Measurements from ENCODE around the gene RASA3. TPM values are rescaled to one million over a fixed set of nuclear protein-coding genes. Genes with fewer than 3 reads are reported as not detected.

RASA3 gene
- total and polyA plus RNA-seq, 10 of the 15 experiments (the other 5 are each of a cell fraction or from before 2014, with no cell fraction given), result 0.79 to 33.9 (median 17.6) TPM

- Histone ChIP-seq H3K36me3 (ENCODE audit: control insufficient read depth in 2 of 2, insufficient read depth in 2 of 2, low read length in 1 of 2) (peaks cover 0 to 6% of the 10 kb centered on the region in 2 experiments; a peak in 3 of 4 replicates), H3K79me2 (ENCODE audit: control insufficient read depth, insufficient read depth, low read length) (no peaks in the 10 kb centered on the region), H3K27ac (ENCODE audit: control insufficient read depth, insufficient read depth) (no peak overlapping the region), H3K27me3 (replicated peaks in 1 of 2; ENCODE audit: control insufficient read depth in 2 of 2, insufficient read depth in 2 of 2, low read length in 1 of 2) (no peaks in the 10 kb centered on the region), H3K4me2 (ENCODE audit: control insufficient read depth, insufficient read depth) (no peak overlapping the region), H3K9ac (ENCODE audit: control insufficient read depth, insufficient read depth, low read length) (no peak overlapping the region), H4K20me1 (ENCODE audit: control insufficient read depth, insufficient read depth) (no peaks in the 10 kb centered on the region), H3K9me3 (replicated peaks; ENCODE audit: control insufficient read depth, insufficient read depth, low read length) (no peaks in the 10 kb centered on the region), H3K4me1 (ENCODE audit: control insufficient read depth, insufficient read depth, low read length) (peaks cover 30% of the 10 kb centered on the region), H2AFZ (ENCODE audit: control insufficient read depth, low read depth, low read length) (no peak overlapping the region), H3K4me3 (no peak overlapping the region)
- POLR2A ChIA-PET, result no interaction called here
- CTCF ChIA-PET, result interaction anchor here (0.6 kb wide), 1 partner anchor 86 kb away, joined by 3 read pairs; no protein-coding TSS in a partner anchor
- DNase-seq (ENCODE audit: low read depth, low spot score), result no peak
- RAD21 ChIA-PET (ENCODE audit: unreplicated experiment), result no interaction called here
- BruUV-seq (replicated peaks), result no TSS peak
- TF ChIP-seq ZNF24 (IDR thresholded peaks at IDR 0.05), result no peak
- no peak for TF ChIP-seq WRNIP1 (IDR thresholded peaks at IDR 0.05; ENCODE audit: borderline replicate concordance, low read depth, low read length)
- 93% methylated on average over 21 of the region's 21 CpGs for WGBS (ENCODE audit: insufficient coverage, insufficient replicate concordance, low lambda C conversion rate, missing lambda C conversion rate)
- no peak for FAIRE-seq
- in situ Hi-C loops (cut with MboI), result no loop called here
- no peak for ATAC-seq
- intact Hi-C loops (cut with micrococcal nuclease; ENCODE audit: unreplicated experiment), result loop anchor here (5.0 kb wide), 1 partner anchor 82 kb away; no protein-coding TSS in a partner anchor
- SMC1A ChIA-PET (ENCODE audit: uncharacterized antibody, unreplicated experiment), result interaction anchor here (1.3 kb wide), 1 partner anchor 20 kb away, joined by 5 read pairs; no protein-coding TSS in a partner anchor
Observed at GRCh38 chr13:114045113-114045735, 87.2 kb downstream of the RASA3 start.

DNA sequence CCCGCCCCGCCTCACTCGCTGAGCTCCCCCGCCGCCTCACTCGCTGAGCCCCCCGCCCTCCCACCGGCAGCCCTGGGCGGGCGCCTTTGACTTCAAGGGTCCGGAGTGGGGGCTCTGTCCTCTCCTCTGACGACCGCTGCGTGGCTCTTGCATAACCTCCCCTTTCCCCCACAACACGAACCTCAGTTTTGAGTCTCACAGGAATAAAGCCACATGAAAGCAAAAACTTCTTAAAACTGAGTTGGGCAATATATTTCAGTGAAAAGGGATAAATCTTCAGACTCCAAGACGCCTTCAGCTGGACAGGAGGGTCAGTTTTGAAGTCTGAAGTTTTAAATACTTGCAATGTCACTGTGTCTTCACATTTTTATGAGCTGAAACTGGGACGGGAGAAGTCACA, 87.9 kb downstream of the RASA3 start:
- H3K36me3 ChIP-seq (ENCODE audit: control insufficient read depth in 2 of 2, insufficient read depth in 2 of 2, low read length in 1 of 2), result peaks cover 0 to 6% of the 10 kb centered on the region in 2 experiments; a peak in 3 of 4 replicates
- intact Hi-C loops (cut with micrococcal nuclease; ENCODE audit: unreplicated experiment), result no loop called here
- FAIRE-seq (no peak), DNase-seq (ENCODE audit: low read depth, low spot score) (no peak), ATAC-seq (no peak)
- no peaks in the 10 kb centered on the region for H3K27me3 ChIP-seq (replicated peaks in 1 of 2; ENCODE audit: control insufficient read depth in 2 of 2, insufficient read depth in 2 of 2, low read length in 1 of 2)
- H3K27ac ChIP-seq (ENCODE audit: control insufficient read depth, insufficient read depth), result no peak overlapping the region
- no peak overlapping the region for H3K9ac ChIP-seq (ENCODE audit: control insufficient read depth, insufficient read depth, low read length)
- in situ Hi-C loops (cut with MboI), result no loop called here
- H3K4me2 ChIP-seq (ENCODE audit: control insufficient read depth, insufficient read depth), result no peak overlapping the region
- no peak overlapping the region for H2AFZ ChIP-seq (ENCODE audit: control insufficient read depth, low read depth, low read length)
- H3K79me2 ChIP-seq (ENCODE audit: control insufficient read depth, insufficient read depth, low read length), result no peaks in the 10 kb centered on the region
- ChIA-PET POLR2A (no interaction called here), SMC1A (ENCODE audit: uncharacterized antibody, unreplicated experiment) (no interaction called here), CTCF (no interaction called here), RAD21 (ENCODE audit: unreplicated experiment) (no interaction called here)
- H4K20me1 ChIP-seq (ENCODE audit: control insufficient read depth, insufficient read depth), result no peaks in the 10 kb centered on the region
- no peak overlapping the region for H3K4me3 ChIP-seq
- TF ChIP-seq RFX5 (IDR thresholded peaks at IDR 0.05; ENCODE audit: low read depth, low read length) (no peak), SP1 (IDR thresholded peaks at IDR 0.05; ENCODE audit: low read depth, low read length) (no peak), IRF4 (IDR thresholded peaks at IDR 0.05; ENCODE audit: low read depth, low read length) (no peak), FOXM1 (IDR thresholded peaks at IDR 0.05; ENCODE audit: low read depth, low read length) (no peak), RUNX3 (IDR thresholded peaks at IDR 0.05; ENCODE audit: low read length) (no peak), NFXL1 (IDR thresholded peaks at IDR 0.05; ENCODE audit: borderline replicate concordance) (no peak), ESRRA (IDR thresholded peaks at IDR 0.05; ENCODE audit: low read length) (no peak)
- TF ChIP-seq, protein P1, sequence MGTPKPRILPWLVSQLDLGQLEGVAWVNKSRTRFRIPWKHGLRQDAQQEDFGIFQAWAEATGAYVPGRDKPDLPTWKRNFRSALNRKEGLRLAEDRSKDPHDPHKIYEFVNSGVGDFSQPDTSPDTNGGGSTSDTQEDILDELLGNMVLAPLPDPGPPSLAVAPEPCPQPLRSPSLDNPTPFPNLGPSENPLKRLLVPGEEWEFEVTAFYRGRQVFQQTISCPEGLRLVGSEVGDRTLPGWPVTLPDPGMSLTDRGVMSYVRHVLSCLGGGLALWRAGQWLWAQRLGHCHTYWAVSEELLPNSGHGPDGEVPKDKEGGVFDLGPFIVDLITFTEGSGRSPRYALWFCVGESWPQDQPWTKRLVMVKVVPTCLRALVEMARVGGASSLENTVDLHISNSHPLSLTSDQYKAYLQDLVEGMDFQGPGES (IDR thresholded peaks at IDR 0.05), result no peak
- H3K4me1 ChIP-seq (ENCODE audit: control insufficient read depth, insufficient read depth, low read length), result peaks cover 30% of the 10 kb centered on the region
- no peaks in the 10 kb centered on the region for H3K9me3 ChIP-seq (replicated peaks; ENCODE audit: control insufficient read depth, insufficient read depth, low read length)
- 80% methylated on average over 3 of the region's 17 CpGs for WGBS (ENCODE audit: insufficient coverage, insufficient replicate concordance, low lambda C conversion rate, missing lambda C conversion rate)
- BruUV-seq (replicated peaks), result no TSS peak

All from GM12878 (cell line).